Esophagus muscularis mucosa (tissue), 4 donors: ENCODE data around the gene STUM. TPM values are rescaled to one million over a fixed set of nuclear protein-coding genes. Genes with fewer than 3 reads are reported as not detected.
A peak's percentile ranks its signal among the peaks of the same experiment; 100 is the strongest.

Experiments used
- DNase-seq: peaks from one replicate; pipeline ENCODE4 v3.0.0-alpha.2; 2017; ENCODE audit errors: extremely low spot score
- H3K27ac ChIP-seq, 4 donors: fragments of 200-600 bp; sonication (generic); replicated peaks in 1 of 4; 1 replicate in 3 of 4; 2 replicates in 1 of 4; pipeline ENCODE4 v1.5.1; 2016 to 2019; ENCODE audit warnings: mild to moderate bottlenecking in 1 of 4
- H3K27me3 ChIP-seq, 4 donors: fragments of 200-600 bp; sonication (generic); one replicate each; pipeline versions ENCODE4 v1.5.1 to v1.6.0; 2016 to 2019
- H3K36me3 ChIP-seq, 4 donors: fragments of 200-600 bp; sonication (generic); one replicate each; pipeline ENCODE4 v1.5.1; 2016 to 2019
- H3K4me1 ChIP-seq, 4 donors: fragments of 200-600 bp; sonication (generic); one replicate each; pipeline ENCODE4 v1.5.1; 2016 to 2019
- H3K4me3 ChIP-seq, 4 donors: fragments of 200-600 bp; sonication (generic); 1 replicate in 2 of 4; 2 replicates in 2 of 4; pipeline ENCODE4 v1.5.1; 2016 to 2019; ENCODE audit warnings: mild to moderate bottlenecking in 4 of 4, moderate library complexity in 1 of 4
- H3K9me3 ChIP-seq, 4 donors: fragments of 200-600 bp; sonication (generic); 1 replicate in 3 of 4; 2 replicates in 1 of 4; pipeline ENCODE4 v1.5.1; 2016 to 2019
- CTCF ChIP-seq, 3 experiments: fragments of 200-600 bp in 2 of 3; fragments of 450-650 bp in 1 of 3; sonication (generic) in 2 of 3; IDR thresholded peaks; one replicate each; pipeline ENCODE4 v1.5.1; 2017 to 2019; ENCODE audit warnings: antibody characterized with exemption in 3 of 3, mild to moderate bottlenecking in 2 of 3, moderate library complexity in 1 of 3
- EP300 ChIP-seq: sonication (generic); formaldehyde crosslinking; IDR thresholded peaks from one replicate; pipeline ENCODE4 v1.6.1; 2017; ENCODE audit warnings: antibody characterized with exemption
- POLR2A ChIP-seq: fragments of 450-650 bp; IDR thresholded peaks from one replicate; pipeline ENCODE4 v1.6.1; 2017; ENCODE audit warnings: antibody characterized with exemption, moderate library complexity, mild to moderate bottlenecking, low read depth
- POLR2AphosphoS5 ChIP-seq, 2 donors: sonication (generic); formaldehyde crosslinking; IDR thresholded peaks; one replicate each; pipeline ENCODE4 v1.6.1; 2017; ENCODE audit warnings: antibody characterized with exemption in 2 of 2
- WGBS: methylation state at CpG from one replicate; pipeline ENCODE4 v1.1.5; 2018; 5-methylcytosine and 5-hydroxymethylcytosine counted together
- intact Hi-C: fragments of 100-400 bp; cut with DNase I; formaldehyde crosslinking; loops from one replicate; pipeline ENCODE4 v1.15.1; 2023
- total RNA-seq, 4 donors: library from RNA; depleted of rRNA; stranded (reverse); fragments of >200 nt; gene quantifications; one replicate each; pipeline versions ENCODE4 v1.1.0 to v1.2.1, GENCODE V29; 2016

Gene STUM
- total RNA-seq, 4 donors from 2014 or later: 3.1 to 7.6 (median 6.3) TPM

GRCh38 chr1:226625832-226626576, 77.4 kb downstream of the STUM start:
- WGBS: 78% methylated on average over 10 of the region's 10 CpGs
- peaks cover 0 to 10% (median 4%) of the 10 kb centered on the region in 4 donors for H3K36me3 ChIP-seq
- peaks cover 8 to 34% (median 28%) of the 10 kb centered on the region in 4 donors for H3K4me1 ChIP-seq
- no peak for DNase-seq
- peaks cover 0 to 8% (median 3%) of the 10 kb centered on the region in 4 donors for H3K9me3 ChIP-seq
- intact Hi-C loops: loop anchor here (5.0 kb wide), 1 partner anchor 79 kb away; the partner anchor contains the start of gene STUM
- H3K27ac ChIP-seq: peak overlapping the region in 1 of 4 donors; percentile 66
- H3K27me3 ChIP-seq: no peaks in the 10 kb centered on the region
- no peak for TF ChIP-seq POLR2AphosphoS5 (IDR thresholded peaks at IDR 0.05)
- TF ChIP-seq EP300: no peak
- TF ChIP-seq POLR2A: no peak
- no peak for TF ChIP-seq CTCF (IDR thresholded peaks at IDR 0.05)
- peak overlapping the region in 1 of 4 donors; percentile 32 for H3K4me3 ChIP-seq

GRCh38 chr1:226626577-226626956, 78.0 kb downstream of the STUM start:
- whole genome bisulfite sequencing: 0% methylated on average over 10 of the region's 11 CpGs
- intact Hi-C loops: loop anchor here (5.0 kb wide), 1 partner anchor 79 kb away; the partner anchor contains the start of gene STUM
- peaks cover 10 to 39% (median 34%) of the 10 kb centered on the region in 4 donors for H3K4me1 ChIP-seq
- peaks cover 0 to 8% (median 3%) of the 10 kb centered on the region in 4 donors for H3K9me3 ChIP-seq
- DNase-seq: peak; percentile 96
- H3K27me3 ChIP-seq: no peaks in the 10 kb centered on the region
- peak overlapping the region in 2 of 4 donors; percentile 55 to 66 for H3K27ac ChIP-seq
- H3K36me3 ChIP-seq: peaks cover 0 to 16% (median 6%) of the 10 kb centered on the region in 4 donors
- TF ChIP-seq CTCF (IDR thresholded peaks at IDR 0.05) (peak in 2 of 3 experiments; percentile 95 to 99), EP300 (no peak), POLR2AphosphoS5 (IDR thresholded peaks at IDR 0.05) (peak; percentile 47 to 77)
- peak overlapping the region in 1 of 4 donors; percentile 32 for H3K4me3 ChIP-seq

GRCh38 chr1:226627050-226627755, 78.6 kb downstream of the STUM start:
- intact Hi-C loops: loop anchor here (5.0 kb wide), 1 partner anchor 80 kb away; the partner anchor contains the start of gene STUM
- H3K27ac ChIP-seq: peak overlapping the region in 2 of 4 donors; percentile 55 to 66
- no peak for DNase-seq

More at GRCh38 chr1:226627050-226627755, 78.6 kb downstream of the STUM start:
- Histone ChIP-seq H3K27me3 (no peaks in the 10 kb centered on the region), H3K36me3 (peaks cover 0 to 22% (median 9%) of the 10 kb centered on the region in 4 donors), H3K4me3 (no peak overlapping the region), H3K9me3 (peaks cover 0 to 2% (median under 1%) of the 10 kb centered on the region in 4 donors), H3K4me1 (peaks cover 11 to 45% (median 40%) of the 10 kb centered on the region in 4 donors)
- 81% methylated on average over 6 of the region's 6 CpGs for WGBS
- TF ChIP-seq CTCF (IDR thresholded peaks at IDR 0.05) (no peak), EP300 (no peak), POLR2AphosphoS5 (IDR thresholded peaks at IDR 0.05) (no peak), POLR2A (no peak)
